Activated B cell treated with CpG ODN at 0.5 μM for 24 hours (primary cell): ENCODE measurements around the gene IDNK. TPM values are rescaled to one million over a fixed set of nuclear protein-coding genes. Genes with fewer than 3 reads are reported as not detected.
"Not testable (repeated sequence)": the region's sequence is repeated elsewhere in the genome, so short reads cannot be mapped to it uniquely, and the experiment has no call there.

ENCODE experiments used
- ATAC-seq: fragments of 200-7000 bp; cut with Tn5 transposase; one replicate; pipeline ENCODE4 v1.10.0; 2021; ENCODE audit warnings: low read depth, mild to moderate bottlenecking, moderate library complexity
- CTCF ChIA-PET: fragments of 350-600 bp; sonication (Branson Sonifier 250); formaldehyde crosslinking; loops from one replicate; lab custom pipeline; 2021; ENCODE audit warnings: antibody characterized with exemption; lab: Charles Lee
- POLR2A ChIA-PET: fragments of 350-600 bp; sonication (Branson Sonifier 250); formaldehyde crosslinking; loops from one replicate; lab custom pipeline; 2021; ENCODE audit warnings: antibody characterized with exemption; lab: Charles Lee
- DNase-seq: peaks from one replicate; pipeline ENCODE4 v3.0.0; 2022
- H3K27ac Mint-ChIP-seq: one replicate; pipeline ENCODE4 v1.8.0; 2020; ENCODE audit warnings: mixed read lengths
- H3K27me3 Mint-ChIP-seq: one replicate; pipeline ENCODE4 v1.8.0; 2021; ENCODE audit warnings: mixed read lengths
- H3K36me3 Mint-ChIP-seq: one replicate; pipeline ENCODE4 v1.8.0; 2021; ENCODE audit warnings: low read depth, mixed read lengths
- H3K4me1 Mint-ChIP-seq: one replicate; pipeline ENCODE4 v1.8.0; 2021; ENCODE audit warnings: mixed read lengths
- H3K4me3 Mint-ChIP-seq: one replicate; pipeline ENCODE4 v1.8.0; 2020; ENCODE audit warnings: mild to moderate bottlenecking, mixed read lengths
- H3K9me3 Mint-ChIP-seq: one replicate; pipeline ENCODE4 v1.8.0; 2020; ENCODE audit warnings: mixed read lengths
- CTCF ChIP-seq: fragments of 200-600 bp; IDR thresholded peaks from one replicate; pipeline ENCODE4 v1.8.0; 2022; ENCODE audit warnings: antibody characterized with exemption, mild to moderate bottlenecking
- intact Hi-C: fragments of 100-400 bp; cut with micrococcal nuclease; formaldehyde crosslinking; loops from one replicate; pipeline ENCODE4 v1.15.1; 2024
- total RNA-seq: library from RNA; stranded (reverse); gene quantifications from 2 replicates; pipeline ENCODE4 v1.2.3, GENCODE V29; 2022

IDNK gene
- total RNA-seq, 1 donor from 2014 or later: 7.9 TPM

GRCh38 chr9:83601463-83601862, 21.5 kb upstream of the IDNK start:
- no peak overlapping the region for H3K4me3 Mint-ChIP-seq
- H3K9me3 Mint-ChIP-seq: no peaks in the 10 kb centered on the region
- no peaks in the 10 kb centered on the region for H3K27me3 Mint-ChIP-seq
- DNase-seq: no peak
- ChIA-PET CTCF (interaction anchor here (1.4 kb wide), 1 partner anchor 267 kb away, joined by 5 read pairs; no protein-coding TSS in a partner anchor), POLR2A (no interaction called here)
- ATAC-seq: no peak
- no peak overlapping the region for H3K27ac Mint-ChIP-seq
- H3K36me3 Mint-ChIP-seq: no peaks in the 10 kb centered on the region
- H3K4me1 Mint-ChIP-seq: no peaks in the 10 kb centered on the region
- no peak for TF ChIP-seq CTCF
- intact Hi-C loops: no loop called here

DNA sequence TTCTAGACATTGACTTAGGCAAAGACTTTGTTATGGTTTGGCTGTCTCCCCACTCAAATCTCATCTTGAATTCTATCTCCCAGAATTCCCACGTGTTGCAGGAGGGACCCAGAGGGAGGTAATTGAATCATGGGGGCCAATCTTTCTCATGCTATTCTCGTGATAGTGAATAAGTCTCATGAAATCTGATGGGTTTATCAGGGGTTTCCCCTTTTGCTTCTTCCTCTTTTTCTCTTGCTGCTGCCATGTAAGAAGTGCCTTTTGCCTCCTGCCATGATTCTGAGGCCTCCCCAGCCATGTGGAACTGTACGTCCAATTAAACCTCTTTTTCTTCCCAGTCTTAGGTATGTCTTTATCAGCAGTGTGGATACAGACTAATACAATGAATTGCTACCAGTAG, 15.3 kb upstream of the IDNK start:
- intact Hi-C loops: not testable (repeated sequence)

DNA sequence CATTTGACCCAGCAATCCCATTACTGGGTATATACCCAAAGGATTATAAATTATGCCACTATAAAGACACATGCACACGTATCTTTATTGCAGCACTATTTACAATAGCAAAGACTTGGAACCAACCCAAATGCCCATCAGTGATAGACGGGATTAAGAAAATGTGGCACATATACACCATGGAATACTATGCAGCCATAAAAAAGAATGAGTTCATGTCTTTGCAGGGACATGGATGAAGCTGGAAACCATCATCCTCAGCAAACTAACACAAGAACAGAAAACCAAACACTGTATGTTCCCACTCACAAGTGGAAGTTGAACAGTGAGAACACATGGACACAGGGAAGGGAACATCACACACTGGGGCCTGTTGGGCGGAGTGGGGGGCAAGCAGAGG, 9.6 kb upstream of the IDNK start:
- H3K9me3 Mint-ChIP-seq, DNase-seq, H3K27me3 Mint-ChIP-seq, CTCF ChIA-PET, H3K4me3 Mint-ChIP-seq, H3K36me3 Mint-ChIP-seq, H3K27ac Mint-ChIP-seq, H3K4me1 Mint-ChIP-seq, POLR2A ChIA-PET, ATAC-seq, intact Hi-C loops: not testable (repeated sequence)

More for the DNA sequence above, 15.3 kb upstream of the IDNK start:
- H3K4me1 Mint-ChIP-seq, H3K4me3 Mint-ChIP-seq, H3K9me3 Mint-ChIP-seq, CTCF ChIA-PET, ATAC-seq, H3K27me3 Mint-ChIP-seq, H3K36me3 Mint-ChIP-seq, DNase-seq, POLR2A ChIA-PET: not testable (repeated sequence)
- peak overlapping the region; percentile 27 for H3K27ac Mint-ChIP-seq

GRCh38 chr9:83617299-83617698, 5.6 kb upstream of the IDNK start:
- no peak for ATAC-seq
- no peaks in the 10 kb centered on the region for H3K9me3 Mint-ChIP-seq
- ChIA-PET POLR2A (no interaction called here), CTCF (no interaction called here)
- no peak overlapping the region for H3K4me3 Mint-ChIP-seq
- H3K27me3 Mint-ChIP-seq: no peaks in the 10 kb centered on the region
- TF ChIP-seq CTCF: no peak
- H3K36me3 Mint-ChIP-seq: no peaks in the 10 kb centered on the region
- no peak overlapping the region for H3K27ac Mint-ChIP-seq
- intact Hi-C loops: no loop called here
- peaks cover 11% of the 10 kb centered on the region for H3K4me1 Mint-ChIP-seq
- DNase-seq: no peak

DNA sequence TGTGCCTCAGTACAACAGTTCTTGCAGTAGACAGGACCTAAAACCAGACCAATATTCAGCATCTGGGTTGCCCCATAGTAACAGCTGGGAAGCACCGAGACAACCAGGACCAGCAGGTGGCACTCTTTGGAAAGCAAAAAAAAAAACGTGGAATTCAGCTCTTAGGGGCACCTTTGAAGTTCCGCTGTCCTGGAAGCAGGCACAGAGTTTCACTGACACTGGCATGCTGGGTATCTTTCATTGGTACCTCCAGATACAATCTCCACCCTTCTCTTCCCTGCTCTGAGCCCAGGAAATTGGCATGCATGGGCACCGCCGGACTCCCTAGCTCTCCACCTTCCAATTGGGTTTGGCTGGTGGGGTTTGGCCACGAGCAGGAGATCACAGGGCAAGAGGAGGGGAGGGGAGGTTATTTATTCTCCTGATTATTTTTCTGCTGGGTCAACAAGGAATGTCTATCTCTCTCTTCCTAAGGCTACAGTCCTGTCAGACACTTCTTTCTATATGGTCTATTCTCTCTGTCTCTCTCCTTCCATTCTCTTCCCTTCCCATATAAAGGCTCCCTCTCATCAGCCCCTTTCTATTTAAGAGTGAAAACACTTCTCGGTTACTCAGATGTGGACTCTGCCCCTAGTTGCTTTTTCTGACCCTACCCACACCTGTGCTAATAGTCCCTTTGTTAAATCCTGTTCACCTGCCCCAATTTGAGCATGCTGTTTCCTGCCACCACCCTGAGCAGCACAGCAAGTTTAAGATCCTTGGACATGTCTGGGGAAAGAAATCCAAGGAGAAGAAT, 1.9 kb upstream of the IDNK start:
- Mint-ChIP-seq H3K9me3 (no peaks in the 10 kb centered on the region), H3K27ac (peak overlapping the region; percentile 4), H3K4me1 (peaks cover 33% of the 10 kb centered on the region), H3K27me3 (no peaks in the 10 kb centered on the region), H3K36me3 (peaks cover 2% of the 10 kb centered on the region), H3K4me3 (peak overlapping the region; percentile 51)
- DNase-seq (no peak), ATAC-seq (no peak)
- ChIA-PET CTCF (interaction anchor here (0.6 to 2.8 kb wide), 19 partner anchors 10 to 640 kb away, joined by 3 to 34 read pairs (median 4); partner anchors contain the start of genes KIF27 and UBQLN1), POLR2A (interaction anchor here (0.6 to 2.1 kb wide), 3 partner anchors 57 to 360 kb away, joined by 4 to 9 read pairs (median 7); partner anchors contain the start of genes RMI1 and UBQLN1)
- intact Hi-C loops: loop anchor here (1.0 kb wide), 2 partner anchors 93 to 290 kb away; no protein-coding TSS in a partner anchor
- no peak for TF ChIP-seq CTCF

GRCh38 chr9:83622433-83622938, 457 bp upstream of the IDNK start:
- peak; percentile 59 for ATAC-seq
- ChIA-PET POLR2A (interaction anchor here (0.6 to 2.4 kb wide), 7 partner anchors 10 to 671 kb away, joined by 3 to 29 read pairs (median 13); partner anchors contain the start of genes HNRNPK, KIF27, RMI1 and UBQLN1), CTCF (interaction anchor here (1.4 kb wide), 1 partner anchor 86 kb away, joined by 6 read pairs; the partner anchor contains the start of gene UBQLN1)
- DNase-seq: no peak
- no peaks in the 10 kb centered on the region for H3K27me3 Mint-ChIP-seq
- peak overlapping the region; percentile 95 for H3K27ac Mint-ChIP-seq
- no peaks in the 10 kb centered on the region for H3K9me3 Mint-ChIP-seq
- H3K4me3 Mint-ChIP-seq: peak overlapping the region; percentile 93
- intact Hi-C loops: loop anchor here (2.0 kb wide), 2 partner anchors 194 to 298 kb away; partner anchors contain the start of genes GKAP1 and KIF27
- peaks cover 33% of the 10 kb centered on the region for H3K4me1 Mint-ChIP-seq
- H3K36me3 Mint-ChIP-seq: peaks cover 12% of the 10 kb centered on the region
- TF ChIP-seq CTCF: no peak
